PC-9 (cell line): ENCODE data around the gene PCDH1.

Source experiments
- CTCF ChIP-seq: fragments of 200-600 bp; sonication (generic); conservative IDR thresholded peaks from 2 replicates; pipeline ENCODE4 v1.6.1; 2017; ENCODE audit warnings: mixed run types, antibody characterized with exemption, mild to moderate bottlenecking, moderate library complexity
- EZH2 ChIP-seq: fragments of 200-600 bp; sonication (generic); IDR thresholded peaks from 2 replicates; pipeline ENCODE4 v1.8.0; 2017; ENCODE audit warnings: antibody characterized with exemption, low read depth

DNA sequence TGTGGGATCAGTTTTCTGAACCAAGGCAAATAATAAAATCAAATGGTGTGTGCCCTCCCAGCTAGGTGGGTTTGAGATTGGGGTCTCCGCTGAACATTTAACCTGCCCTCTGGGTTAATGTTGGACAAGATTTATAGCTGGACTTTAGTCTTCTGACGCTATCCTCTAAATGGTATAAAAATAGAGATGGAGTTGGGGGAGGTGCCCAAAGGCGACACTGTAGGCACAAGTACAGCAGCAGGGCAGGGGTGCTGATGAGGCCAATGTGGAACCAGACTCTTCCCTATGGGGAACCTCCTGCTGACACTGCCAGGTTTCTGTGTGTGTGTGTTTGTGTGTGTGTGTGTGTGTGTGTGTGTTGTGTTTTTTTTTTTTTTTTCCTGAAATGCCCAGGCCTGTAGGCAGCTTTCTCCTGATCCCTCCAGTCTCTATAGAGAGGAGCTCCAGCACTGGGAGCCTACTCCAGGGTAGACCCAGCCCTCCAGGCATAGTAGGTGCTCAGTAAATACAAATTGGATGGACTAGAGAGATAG lies 37.9 kb downstream of the PCDH1 start:
- TF ChIP-seq CTCF (no peak), EZH2 (no peak)
